HEK293T (cell line): ENCODE results near the gene PTPRM.

ENCODE experiments used
- BHLHE40 ChIP-seq: fragments of 450-650 bp; IDR thresholded peaks from 2 replicates; pipeline ENCODE4 v1.6.1; 2016; ENCODE audit warnings: mild to moderate bottlenecking, moderate library complexity, borderline replicate concordance
- TARDBP ChIP-seq: fragments of 450-650 bp; IDR thresholded peaks from 2 replicates; pipeline ENCODE4 v1.6.1; 2016

DNA sequence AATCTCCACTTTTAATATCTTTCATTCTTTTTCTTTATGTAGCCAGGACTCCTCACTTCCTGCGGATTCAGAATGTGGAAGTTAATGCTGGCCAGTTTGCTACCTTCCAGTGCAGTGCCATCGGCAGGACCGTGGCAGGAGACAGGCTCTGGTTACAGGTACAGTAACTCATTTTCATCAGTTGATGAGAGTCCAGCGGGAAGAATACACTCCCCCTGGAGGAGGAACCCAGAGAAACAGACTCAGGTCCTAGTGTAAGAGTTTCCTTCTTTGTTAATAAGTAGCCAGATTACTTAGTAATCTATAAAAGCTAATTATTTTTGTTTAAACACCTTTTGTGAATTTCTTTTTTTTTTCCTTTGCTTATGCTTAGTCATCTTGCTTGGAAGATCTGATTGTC, 359.4 kb downstream of the PTPRM start:
- TF ChIP-seq BHLHE40, result no peak
- no peak for TF ChIP-seq TARDBP
